Ishikawa (cell line): ENCODE results near the gene GALK2.

Source experiments
- RAD21 ChIP-seq: IDR thresholded peaks from 2 replicates; pipeline ENCODE4 v1.6.1; 2012; ENCODE audit warnings: low read depth
- REST ChIP-seq: IDR thresholded peaks from 2 replicates; pipeline ENCODE4 v1.6.1; 2012; ENCODE audit warnings: low read depth, mild to moderate bottlenecking
- TAF1 ChIP-seq: IDR thresholded peaks from 2 replicates; pipeline ENCODE4 v1.6.1; 2012; ENCODE audit warnings: low read depth, mild to moderate bottlenecking

GRCh38 chr15:49303003-49303402 is 133.0 kb downstream of the GALK2 start:
- no peak for TF ChIP-seq REST
- TF ChIP-seq TAF1 = no peak
- no peak for TF ChIP-seq RAD21
